Lower leg skin (tissue), 3 donors: ENCODE measurements around the gene RARA.

Source experiments
- CTCF ChIP-seq, 3 donors: fragments of 450-650 bp; IDR thresholded peaks; one replicate each; pipeline ENCODE4 v1.5.1; 2016; ENCODE audit warnings: antibody characterized with exemption in 3 of 3, mild to moderate bottlenecking in 3 of 3, moderate library complexity in 2 of 3
- POLR2A ChIP-seq, 2 donors: fragments of 450-650 bp; IDR thresholded peaks; one replicate each; pipeline ENCODE4 v1.6.1; 2016 to 2017; ENCODE audit warnings: antibody characterized with exemption in 2 of 2, mild to moderate bottlenecking in 1 of 2, moderate library complexity in 1 of 2

DNA sequence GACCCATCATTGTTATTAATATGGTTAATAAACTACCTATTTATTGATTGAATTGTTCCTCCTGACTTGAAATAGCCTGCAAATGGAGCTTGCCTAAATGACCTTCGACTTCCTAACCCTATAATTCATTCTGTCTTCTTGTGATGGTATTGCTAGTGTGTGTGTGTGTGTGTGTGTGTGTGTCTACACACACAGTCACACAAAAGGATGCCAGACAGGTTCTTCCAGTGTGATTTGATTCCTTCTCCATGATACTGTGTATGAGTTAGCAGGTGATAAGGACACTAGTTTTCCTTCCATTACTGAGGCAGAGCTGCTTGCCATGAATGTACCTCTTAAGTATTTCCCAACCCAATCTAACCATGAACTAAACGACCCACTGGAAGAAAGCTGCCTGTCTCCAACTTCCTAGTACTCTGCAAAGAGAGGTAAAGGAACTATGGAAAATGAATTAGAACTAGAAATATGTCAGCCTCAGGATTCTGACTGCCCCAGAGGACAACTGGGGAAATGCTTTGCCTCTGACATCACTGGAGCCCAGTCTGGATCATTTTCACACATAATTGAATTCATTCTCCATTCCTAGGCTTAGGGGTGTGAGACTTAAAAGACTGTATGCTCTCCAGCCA lies 24.8 kb upstream of the RARA start:
- TF ChIP-seq CTCF (IDR thresholded peaks at IDR 0.05) (no peak), POLR2A (IDR thresholded peaks at IDR 0.05) (no peak)
